ENCODE data around the gene TAPT1.
"Not testable (repeated sequence)": the region's sequence is repeated elsewhere in the genome, so short reads cannot be mapped to it uniquely, and the experiment has no call there.

TAPT1 gene

DNA sequence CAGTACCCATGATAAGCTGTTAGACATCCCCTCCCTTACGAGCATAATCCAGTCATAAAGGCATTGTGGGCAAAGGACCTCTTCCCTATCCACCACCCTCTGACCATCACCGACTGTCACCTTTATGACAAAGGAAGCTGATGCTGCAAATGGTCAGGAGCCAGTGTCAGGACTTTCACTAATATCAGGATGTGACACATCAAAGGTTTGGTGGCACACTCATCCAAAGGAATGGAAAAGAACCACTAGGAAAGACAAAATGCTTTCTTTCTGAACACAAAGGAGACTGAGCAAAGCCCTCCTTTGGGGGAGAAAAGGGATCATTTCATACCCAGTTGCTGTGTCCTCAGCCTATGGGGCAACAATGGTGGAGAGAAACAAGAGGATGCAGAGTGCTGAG, 75.6 kb downstream of the TAPT1 start:
- Histone ChIP-seq H3K36me3 (ENCODE audit: control insufficient read depth in 2 of 2, insufficient read depth in 1 of 2, low read length in 2 of 2) (no peaks in the 10 kb centered on the region), H3K4me3 (ENCODE audit: low read depth, low read length) (no peak overlapping the region), H3K27ac (ENCODE audit: extremely low read depth, low read depth, low read length) (no peak overlapping the region), H3K4me1 (ENCODE audit: control insufficient read depth, insufficient read depth, low read length) (no peaks in the 10 kb centered on the region), H3K9me3 (ENCODE audit: control insufficient read depth, insufficient read depth, low read depth, low read length) (no peaks in the 10 kb centered on the region)
- POLR2A ChIA-PET = interaction anchor here (0.6 kb wide), 1 partner anchor 11 kb away, joined by 3 read pairs; no protein-coding TSS in a partner anchor
- TF ChIP-seq ZNF677 (tag by site-specific recombination; IDR thresholded peaks at IDR 0.05) (no peak), IKZF3 (tag by site-specific recombination; IDR thresholded peaks at IDR 0.05) (no peak), ZNF747 (tag by site-specific recombination; IDR thresholded peaks at IDR 0.05) (no peak), ZNF660 (tag by site-specific recombination; IDR thresholded peaks at IDR 0.05) (no peak), ZNF704 (tag by site-specific recombination; IDR thresholded peaks at IDR 0.05) (no peak), ZNF529 (tag by site-specific recombination; IDR thresholded peaks at IDR 0.05; ENCODE audit: insufficient replicate concordance) (no peak), HIC1 (tag by site-specific recombination; IDR thresholded peaks at IDR 0.05) (no peak), ZNF621 (tag by site-specific recombination; IDR thresholded peaks at IDR 0.05) (no peak), ZNF248 (tag by site-specific recombination; IDR thresholded peaks at IDR 0.05) (no peak), ZNF776 (tag by site-specific recombination; IDR thresholded peaks at IDR 0.05; ENCODE audit: borderline replicate concordance) (no peak), ZNF560 (tag by site-specific recombination; IDR thresholded peaks at IDR 0.05; ENCODE audit: borderline replicate concordance) (no peak), ZNF138 (tag by site-specific recombination; IDR thresholded peaks at IDR 0.05; ENCODE audit: borderline replicate concordance) (no peak), ZNF473 (tag by site-specific recombination; IDR thresholded peaks at IDR 0.05) (no peak), ZNF302 (tag by site-specific recombination; IDR thresholded peaks at IDR 0.05; ENCODE audit: low read depth) (no peak), ZNF510 (tag by site-specific recombination; IDR thresholded peaks at IDR 0.05; ENCODE audit: insufficient replicate concordance) (no peak), ZNF19 (tag by site-specific recombination; IDR thresholded peaks at IDR 0.05; ENCODE audit: low read depth) (no peak), SCRT2 (tag by site-specific recombination; IDR thresholded peaks at IDR 0.05) (no peak)
- CTCF ChIA-PET = no interaction called here

DNA sequence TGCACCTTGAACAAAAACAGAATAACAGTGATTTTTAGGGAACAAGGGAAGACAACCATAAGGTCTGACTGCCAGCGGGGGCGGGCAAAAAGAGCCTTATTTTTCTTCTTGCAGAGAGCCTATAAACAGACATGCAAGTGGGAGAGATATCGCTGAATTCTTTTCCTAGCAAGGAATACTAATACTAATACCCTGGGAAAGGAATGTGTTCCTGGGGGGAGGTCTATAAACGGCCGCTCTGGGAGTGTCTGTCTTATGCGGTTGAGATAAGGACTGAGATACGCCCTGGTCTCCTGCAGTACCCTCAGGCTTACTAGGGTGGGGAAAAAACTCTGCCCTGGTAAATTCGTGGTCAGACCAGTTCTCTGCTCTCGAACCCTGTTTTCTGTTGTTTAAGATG, 81.4 kb downstream of the TAPT1 start:
- TF ChIP-seq SETDB1 (IDR thresholded peaks at IDR 0.05; ENCODE audit: insufficient read length, low read length) = peak; percentile 55
- CTCF ChIA-PET; POLR2A ChIA-PET; H3K27ac ChIP-seq (ENCODE audit: extremely low read depth, low read depth, low read length); H3K4me3 ChIP-seq (ENCODE audit: low read depth, low read length); H3K36me3 ChIP-seq (ENCODE audit: control insufficient read depth in 2 of 2, insufficient read depth in 1 of 2, low read length in 2 of 2); H3K9me3 ChIP-seq (ENCODE audit: control insufficient read depth, insufficient read depth, low read depth, low read length); H3K4me1 ChIP-seq (ENCODE audit: control insufficient read depth, insufficient read depth, low read length): not testable (repeated sequence)

- CTCF ChIA-PET = no interaction called here
- Histone ChIP-seq H3K9me3 (ENCODE audit: control insufficient read depth, insufficient read depth, low read depth, low read length) (no peaks in the 10 kb centered on the region), H3K4me3 (ENCODE audit: low read depth, low read length) (no peak overlapping the region), H3K36me3 (ENCODE audit: control insufficient read depth in 2 of 2, insufficient read depth in 1 of 2, low read length in 2 of 2) (no peaks in the 10 kb centered on the region), H3K27ac (ENCODE audit: extremely low read depth, low read depth, low read length) (no peak overlapping the region), H3K4me1 (ENCODE audit: control insufficient read depth, insufficient read depth, low read length) (peaks cover 5% of the 10 kb centered on the region; the same call in 1 of the 2 replicates)
- TF ChIP-seq ZNF140 (tag by site-specific recombination; IDR thresholded peaks at IDR 0.05) = peak; percentile 46; the same call in 1 of the 2 replicates
- TF ChIP-seq ZNF626 (tag by site-specific recombination; IDR thresholded peaks at IDR 0.05) = no peak
- POLR2A ChIA-PET = no interaction called here
Measured at GRCh38 chr4:16142598-16143310, 83.5 kb downstream of the TAPT1 start.

Data from HEK293 (cell line).